ENCODE results near the gene HDAC1.

Gene HDAC1

GRCh38 chr1:32276032-32276782 lies 15.7 kb upstream of the HDAC1 start:
- no peak for TF ChIP-seq POLR2AphosphoS5 (IDR thresholded peaks at IDR 0.05; ENCODE audit: low read depth, low read length)
- TF ChIP-seq SIN3A (IDR thresholded peaks at IDR 0.05; ENCODE audit: borderline replicate concordance, insufficient read depth, low read length): no peak
- TF ChIP-seq FOXP2 (optimal IDR thresholded peaks at IDR 0.05; ENCODE audit: borderline replicate concordance, extremely low read depth, extremely low read length, insufficient read depth): no peak
- no peak for TF ChIP-seq REST (IDR thresholded peaks at IDR 0.05; ENCODE audit: insufficient read depth in 1 of 2, low read depth in 2 of 2, low read length in 2 of 2)
- TF ChIP-seq TAF1 (IDR thresholded peaks at IDR 0.05; ENCODE audit: borderline replicate concordance, insufficient read depth, low read length): no peak

GRCh38 chr1:32285658-32286057 lies 6.2 kb upstream of the HDAC1 start:
- TF ChIP-seq POLR2AphosphoS5 (IDR thresholded peaks at IDR 0.05; ENCODE audit: low read depth, low read length): no peak
- no peak for TF ChIP-seq REST (IDR thresholded peaks at IDR 0.05; ENCODE audit: insufficient read depth in 1 of 2, low read depth in 2 of 2, low read length in 2 of 2)
- TF ChIP-seq SIN3A (IDR thresholded peaks at IDR 0.05; ENCODE audit: borderline replicate concordance, insufficient read depth, low read length): no peak
- no peak for TF ChIP-seq TAF1 (IDR thresholded peaks at IDR 0.05; ENCODE audit: borderline replicate concordance, insufficient read depth, low read length)
- TF ChIP-seq FOXP2 (optimal IDR thresholded peaks at IDR 0.05; ENCODE audit: borderline replicate concordance, extremely low read depth, extremely low read length, insufficient read depth): no peak

- TF ChIP-seq POLR2AphosphoS5 (IDR thresholded peaks at IDR 0.05; ENCODE audit: low read depth, low read length) (no peak), REST (IDR thresholded peaks at IDR 0.05; ENCODE audit: insufficient read depth in 1 of 2, low read depth in 2 of 2, low read length in 2 of 2) (no peak), SIN3A (IDR thresholded peaks at IDR 0.05; ENCODE audit: borderline replicate concordance, insufficient read depth, low read length) (no peak), FOXP2 (optimal IDR thresholded peaks at IDR 0.05; ENCODE audit: borderline replicate concordance, extremely low read depth, extremely low read length, insufficient read depth) (no peak), TAF1 (IDR thresholded peaks at IDR 0.05; ENCODE audit: borderline replicate concordance, insufficient read depth, low read length) (no peak)
These were observed 5.1 kb upstream of the HDAC1 start for GRCh38 chr1:32286763-32287162.

- TF ChIP-seq SIN3A (IDR thresholded peaks at IDR 0.05; ENCODE audit: borderline replicate concordance, insufficient read depth, low read length): no peak
- no peak for TF ChIP-seq POLR2AphosphoS5 (IDR thresholded peaks at IDR 0.05; ENCODE audit: low read depth, low read length)
- TF ChIP-seq FOXP2 (optimal IDR thresholded peaks at IDR 0.05; ENCODE audit: borderline replicate concordance, extremely low read depth, extremely low read length, insufficient read depth): no peak
- TF ChIP-seq TAF1 (IDR thresholded peaks at IDR 0.05; ENCODE audit: borderline replicate concordance, insufficient read depth, low read length): no peak
- no peak for TF ChIP-seq REST (IDR thresholded peaks at IDR 0.05; ENCODE audit: insufficient read depth in 1 of 2, low read depth in 2 of 2, low read length in 2 of 2)
These were observed 2.6 kb upstream of the HDAC1 start for GRCh38 chr1:32289256-32289655.

Data from PFSK-1 (cell line).